Measurements from ENCODE around the gene DHFR. TPM values are rescaled to one million over a fixed set of nuclear protein-coding genes. Genes with fewer than 3 reads are reported as not detected.

Gene DHFR
- total and polyA plus RNA-seq, 9 of the 15 experiments (the other 6 are each of a cell fraction or from before 2014, with no cell fraction given) = 45.6 to 176 (median 97.7) TPM

DNA sequence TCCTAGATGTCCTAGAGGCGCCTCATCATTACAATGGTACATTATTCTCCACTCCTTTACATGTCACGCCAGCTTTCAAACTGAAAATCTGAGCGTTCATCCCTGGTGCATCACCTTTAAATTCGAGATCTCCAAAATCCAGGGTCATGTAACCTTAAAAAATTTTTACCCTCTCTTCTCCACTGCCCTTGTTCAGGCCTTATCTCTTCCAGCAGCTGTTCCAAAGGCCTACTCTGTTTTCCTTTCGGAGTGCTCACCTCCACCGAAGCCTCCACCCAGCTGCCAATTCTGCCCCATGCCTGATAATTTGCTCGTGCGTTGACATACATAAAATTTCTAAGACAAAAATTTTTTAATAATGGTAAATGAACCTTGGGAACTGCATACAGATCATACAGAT lies 1.3 kb downstream of the DHFR start (continued):
- TF ChIP-seq HMGXB4 (CRISPR knock-in tag; IDR thresholded peaks at IDR 0.05) = no peak
- peak; percentile 81 for TF ChIP-seq DPF2 (IDR thresholded peaks at IDR 0.05)
- TF ChIP-seq, protein P1, sequence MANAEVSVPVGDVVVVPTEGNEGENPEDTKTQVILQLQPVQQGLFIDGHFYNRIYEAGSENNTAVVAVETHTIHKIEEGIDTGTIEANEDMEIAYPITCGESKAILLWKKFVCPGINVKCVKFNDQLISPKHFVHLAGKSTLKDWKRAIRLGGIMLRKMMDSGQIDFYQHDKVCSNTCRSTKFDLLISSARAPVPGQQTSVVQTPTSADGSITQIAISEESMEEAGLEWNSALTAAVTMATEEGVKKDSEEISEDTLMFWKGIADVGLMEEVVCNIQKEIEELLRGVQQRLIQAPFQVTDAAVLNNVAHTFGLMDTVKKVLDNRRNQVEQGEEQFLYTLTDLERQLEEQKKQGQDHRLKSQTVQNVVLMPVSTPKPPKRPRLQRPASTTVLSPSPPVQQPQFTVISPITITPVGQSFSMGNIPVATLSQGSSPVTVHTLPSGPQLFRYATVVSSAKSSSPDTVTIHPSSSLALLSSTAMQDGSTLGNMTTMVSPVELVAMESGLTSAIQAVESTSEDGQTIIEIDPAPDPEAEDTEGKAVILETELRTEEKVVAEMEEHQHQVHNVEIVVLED (CRISPR knock-in tag; IDR thresholded peaks at IDR 0.05) = no peak
- TF ChIP-seq PHTF2 (CRISPR knock-in tag; IDR thresholded peaks at IDR 0.05) = no peak
- no peak for TF ChIP-seq ZNF217 (CRISPR knock-in tag; IDR thresholded peaks at IDR 0.05)
- no peak for TF ChIP-seq ETV5 (CRISPR knock-in tag; IDR thresholded peaks at IDR 0.05; ENCODE audit: low read depth)
- no peak for TF ChIP-seq SREBF2 (CRISPR knock-in tag; IDR thresholded peaks at IDR 0.05)
- TF ChIP-seq, protein P2, sequence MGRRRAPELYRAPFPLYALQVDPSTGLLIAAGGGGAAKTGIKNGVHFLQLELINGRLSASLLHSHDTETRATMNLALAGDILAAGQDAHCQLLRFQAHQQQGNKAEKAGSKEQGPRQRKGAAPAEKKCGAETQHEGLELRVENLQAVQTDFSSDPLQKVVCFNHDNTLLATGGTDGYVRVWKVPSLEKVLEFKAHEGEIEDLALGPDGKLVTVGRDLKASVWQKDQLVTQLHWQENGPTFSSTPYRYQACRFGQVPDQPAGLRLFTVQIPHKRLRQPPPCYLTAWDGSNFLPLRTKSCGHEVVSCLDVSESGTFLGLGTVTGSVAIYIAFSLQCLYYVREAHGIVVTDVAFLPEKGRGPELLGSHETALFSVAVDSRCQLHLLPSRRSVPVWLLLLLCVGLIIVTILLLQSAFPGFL (CRISPR knock-in tag; IDR thresholded peaks at IDR 0.05) = no peak
- TF ChIP-seq GATA2 (CRISPR knock-in tag; IDR thresholded peaks at IDR 0.05) = peak; percentile 23; the same call in 1 of the 2 replicates
- TF ChIP-seq, protein P3, sequence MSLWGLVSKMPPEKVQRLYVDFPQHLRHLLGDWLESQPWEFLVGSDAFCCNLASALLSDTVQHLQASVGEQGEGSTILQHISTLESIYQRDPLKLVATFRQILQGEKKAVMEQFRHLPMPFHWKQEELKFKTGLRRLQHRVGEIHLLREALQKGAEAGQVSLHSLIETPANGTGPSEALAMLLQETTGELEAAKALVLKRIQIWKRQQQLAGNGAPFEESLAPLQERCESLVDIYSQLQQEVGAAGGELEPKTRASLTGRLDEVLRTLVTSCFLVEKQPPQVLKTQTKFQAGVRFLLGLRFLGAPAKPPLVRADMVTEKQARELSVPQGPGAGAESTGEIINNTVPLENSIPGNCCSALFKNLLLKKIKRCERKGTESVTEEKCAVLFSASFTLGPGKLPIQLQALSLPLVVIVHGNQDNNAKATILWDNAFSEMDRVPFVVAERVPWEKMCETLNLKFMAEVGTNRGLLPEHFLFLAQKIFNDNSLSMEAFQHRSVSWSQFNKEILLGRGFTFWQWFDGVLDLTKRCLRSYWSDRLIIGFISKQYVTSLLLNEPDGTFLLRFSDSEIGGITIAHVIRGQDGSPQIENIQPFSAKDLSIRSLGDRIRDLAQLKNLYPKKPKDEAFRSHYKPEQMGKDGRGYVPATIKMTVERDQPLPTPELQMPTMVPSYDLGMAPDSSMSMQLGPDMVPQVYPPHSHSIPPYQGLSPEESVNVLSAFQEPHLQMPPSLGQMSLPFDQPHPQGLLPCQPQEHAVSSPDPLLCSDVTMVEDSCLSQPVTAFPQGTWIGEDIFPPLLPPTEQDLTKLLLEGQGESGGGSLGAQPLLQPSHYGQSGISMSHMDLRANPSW (CRISPR knock-in tag; IDR thresholded peaks at IDR 0.05) = no peak
- no peak for TF ChIP-seq PURB (CRISPR knock-in tag; IDR thresholded peaks at IDR 0.05; ENCODE audit: low read depth)
- TF ChIP-seq ARID1B (IDR thresholded peaks at IDR 0.05) = peak; percentile 89
